ENCODE results near the gene THSD8.

Gene THSD8

DNA sequence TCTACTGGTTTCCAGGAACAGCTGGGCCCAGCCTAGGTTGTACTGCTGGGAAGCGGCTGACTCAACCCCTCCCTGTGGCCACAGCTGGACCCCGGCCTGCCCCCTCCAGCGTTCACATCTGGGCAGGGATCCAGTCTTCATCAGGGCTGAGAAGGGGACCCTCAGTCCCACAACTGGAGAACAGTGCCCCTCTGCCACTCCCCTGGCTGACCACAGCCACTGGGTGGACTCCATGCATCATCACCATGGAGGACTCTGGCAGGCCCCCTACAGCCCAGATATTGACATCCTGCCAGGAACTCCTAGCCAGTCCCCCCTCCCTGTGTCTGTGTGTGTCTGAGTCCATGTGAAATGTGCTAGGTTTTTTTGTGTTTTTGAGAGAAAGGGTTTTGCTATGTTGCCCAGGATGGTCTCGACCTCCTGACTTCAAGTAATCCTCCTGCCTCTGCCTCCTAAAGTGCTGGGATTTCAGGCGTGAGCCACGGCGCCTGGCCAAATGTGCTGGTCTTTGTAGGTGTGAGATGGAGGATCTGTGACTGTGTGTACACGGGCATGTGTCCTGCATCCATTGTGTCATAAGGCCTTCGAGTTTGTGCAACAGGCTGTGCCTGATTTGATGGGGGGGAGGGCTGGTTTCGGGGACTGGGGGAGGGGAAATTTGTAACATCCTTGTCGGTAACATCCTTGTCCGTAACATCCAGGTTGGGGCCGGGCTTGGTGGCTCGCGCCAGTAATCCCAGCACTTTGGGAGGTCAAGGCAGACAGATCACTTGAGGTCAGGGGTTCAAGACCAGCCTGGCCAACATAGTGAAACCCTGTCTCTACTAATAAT, 22.5 kb upstream of the THSD8 start:
- peak; percentile 22 for DNase-seq

DNA sequence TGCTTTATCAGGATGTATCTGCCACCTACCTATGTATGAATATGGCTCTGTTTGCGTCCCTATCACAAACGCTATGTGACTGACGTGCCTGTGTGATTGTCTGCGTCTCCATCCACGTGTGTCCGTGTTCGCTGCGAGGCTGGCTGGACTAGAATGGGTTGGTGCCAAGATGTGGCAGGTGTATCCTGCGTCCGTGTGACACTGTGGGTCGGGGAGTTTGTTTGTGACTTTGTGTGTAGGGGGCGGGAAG, 19.8 kb upstream of the THSD8 start:
- peak; percentile 85 for DNase-seq

DNA sequence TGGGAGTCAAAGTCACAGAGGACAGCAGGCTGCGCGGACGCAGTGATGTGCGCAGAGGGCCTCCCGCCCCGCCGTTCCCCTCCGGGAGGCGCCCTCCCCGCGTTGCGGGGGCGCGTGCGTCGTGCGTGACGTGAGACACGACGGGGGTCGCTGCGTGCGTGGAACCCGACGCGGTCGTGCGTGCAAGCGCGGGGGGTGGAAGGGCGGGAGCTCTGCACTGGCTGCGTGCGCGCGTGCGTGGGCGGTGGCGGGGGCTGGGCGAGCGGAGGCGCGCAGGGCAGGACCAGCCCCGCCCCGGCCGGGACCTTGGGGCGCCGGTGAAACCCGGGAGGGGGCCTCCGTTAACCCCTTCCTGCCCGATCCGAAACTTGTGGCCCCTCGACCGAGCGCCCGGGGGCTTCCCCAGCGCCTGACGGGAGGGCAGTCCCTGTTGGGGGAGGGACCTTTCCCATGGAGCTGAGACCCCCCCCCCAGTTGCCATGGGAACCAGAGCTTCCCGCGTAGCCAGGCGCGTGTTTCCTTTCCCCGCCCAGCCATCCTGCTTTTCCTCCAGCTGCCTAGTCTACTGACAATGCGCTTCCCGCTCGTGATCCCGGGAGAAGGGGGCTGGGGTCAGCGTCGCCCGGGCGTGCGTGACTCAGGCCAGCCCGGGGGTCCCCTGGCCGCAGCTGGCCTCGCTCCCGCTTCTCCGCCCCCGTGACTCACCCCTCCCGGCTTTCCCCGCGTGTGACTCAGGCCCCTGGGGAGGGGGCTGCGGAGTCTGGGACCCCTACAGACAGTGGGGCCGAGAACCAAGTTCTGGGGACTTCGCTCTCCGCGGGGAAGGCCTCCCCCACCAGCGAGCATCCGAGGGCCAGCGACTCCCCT, 19.2 kb upstream of the THSD8 start:
- DNase-seq: peak; percentile 86

DNA sequence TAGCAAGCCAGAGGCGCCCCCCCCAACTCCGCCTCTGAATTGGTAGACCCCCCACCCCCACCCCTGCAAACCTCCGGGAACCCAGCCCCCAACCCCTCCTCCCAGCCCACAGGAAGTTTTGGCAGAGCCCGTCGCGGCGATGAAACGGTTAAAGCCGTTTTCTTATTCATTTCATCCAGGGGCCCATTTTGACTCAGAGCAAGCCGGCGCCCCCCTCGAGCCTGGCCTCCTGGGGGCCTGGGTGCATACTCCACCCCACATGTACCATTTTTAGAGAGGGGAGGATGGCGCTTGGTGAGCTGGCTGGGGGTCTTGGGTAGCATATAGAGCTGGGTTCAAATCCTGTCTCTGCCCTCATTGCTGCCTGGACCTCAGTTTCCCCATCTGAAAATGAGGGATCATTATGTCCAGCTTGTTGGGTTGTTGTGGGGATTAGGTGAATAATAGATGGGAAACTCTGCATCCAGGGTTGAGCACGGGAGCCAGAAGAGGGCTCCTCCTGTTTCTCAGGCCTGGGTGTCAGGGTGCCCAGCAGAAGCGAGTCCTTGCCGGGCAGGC, 18.5 kb upstream of the THSD8 start:
- no peak for DNase-seq

DNA sequence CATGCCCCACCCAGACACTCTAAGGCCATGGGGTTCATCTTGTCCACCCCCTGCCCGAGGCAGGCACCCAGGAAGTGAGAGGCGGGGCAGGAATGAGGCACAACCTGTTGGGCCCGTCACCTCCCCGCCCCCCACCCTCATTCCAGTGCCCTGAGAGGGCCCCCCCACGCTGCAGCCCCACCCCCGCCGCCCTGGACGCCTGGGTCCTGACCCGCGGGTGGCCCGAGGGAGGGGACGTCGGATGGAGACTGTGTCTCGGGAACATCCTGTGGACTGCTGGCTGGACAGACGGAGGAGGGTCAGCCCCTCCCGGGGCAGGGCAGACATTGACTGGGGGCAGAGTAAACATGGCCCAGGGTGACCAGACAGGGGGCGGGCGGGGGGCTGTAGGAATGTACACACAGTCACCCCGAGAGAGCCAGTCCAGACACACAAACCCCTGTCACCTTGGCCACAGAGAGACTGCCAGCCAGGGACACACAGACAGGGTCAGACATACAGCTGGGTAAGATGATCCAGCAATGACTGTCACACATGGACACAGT, 17.9 kb upstream of the THSD8 start:
- DNase-seq: peak; percentile 29

DNA sequence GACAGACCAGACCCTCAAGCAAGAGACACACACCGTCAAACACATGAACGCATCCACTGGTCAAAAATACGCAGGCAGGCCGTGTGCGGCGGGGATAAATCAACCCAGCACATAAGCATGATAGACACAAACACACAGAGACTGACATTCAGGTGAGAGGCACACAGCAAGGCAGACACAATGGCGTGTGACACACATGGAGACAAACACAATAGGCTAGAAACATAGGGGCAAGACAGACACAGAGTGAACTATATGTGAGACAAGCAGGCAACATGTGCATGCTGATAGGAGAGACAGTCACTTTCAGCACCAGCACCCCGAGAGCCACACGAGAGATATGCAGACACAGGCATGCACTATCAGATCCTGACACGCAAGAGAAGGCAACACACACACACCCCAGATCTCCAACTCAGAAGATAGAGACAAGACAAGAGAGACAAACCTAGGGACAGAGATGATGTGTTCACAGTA, 17.4 kb upstream of the THSD8 start:
- DNase-seq: no peak

DNA sequence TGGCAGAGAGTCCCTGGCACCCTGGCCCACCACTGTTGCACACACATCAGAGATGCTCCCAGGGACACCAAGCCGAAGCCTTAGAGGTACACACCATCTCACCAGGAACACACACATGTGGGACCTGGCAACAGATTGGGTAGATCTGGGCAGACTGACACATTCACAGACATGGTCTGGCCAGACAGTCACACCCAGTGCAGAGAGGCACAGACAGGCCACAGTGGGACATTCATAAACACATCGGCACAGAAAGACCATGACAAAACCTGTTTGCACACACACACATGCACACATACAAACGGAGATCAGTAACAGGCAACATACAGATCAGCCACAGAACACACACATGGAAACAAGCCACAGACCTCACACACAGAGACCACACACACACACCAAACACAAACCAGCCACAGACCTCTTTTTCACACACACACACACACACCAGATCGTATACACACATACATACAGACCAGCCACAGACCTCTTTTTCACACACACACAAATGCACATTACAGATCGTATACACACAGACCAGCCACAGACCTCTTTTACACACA, 16.9 kb upstream of the THSD8 start:
- no peak for DNase-seq

DNA sequence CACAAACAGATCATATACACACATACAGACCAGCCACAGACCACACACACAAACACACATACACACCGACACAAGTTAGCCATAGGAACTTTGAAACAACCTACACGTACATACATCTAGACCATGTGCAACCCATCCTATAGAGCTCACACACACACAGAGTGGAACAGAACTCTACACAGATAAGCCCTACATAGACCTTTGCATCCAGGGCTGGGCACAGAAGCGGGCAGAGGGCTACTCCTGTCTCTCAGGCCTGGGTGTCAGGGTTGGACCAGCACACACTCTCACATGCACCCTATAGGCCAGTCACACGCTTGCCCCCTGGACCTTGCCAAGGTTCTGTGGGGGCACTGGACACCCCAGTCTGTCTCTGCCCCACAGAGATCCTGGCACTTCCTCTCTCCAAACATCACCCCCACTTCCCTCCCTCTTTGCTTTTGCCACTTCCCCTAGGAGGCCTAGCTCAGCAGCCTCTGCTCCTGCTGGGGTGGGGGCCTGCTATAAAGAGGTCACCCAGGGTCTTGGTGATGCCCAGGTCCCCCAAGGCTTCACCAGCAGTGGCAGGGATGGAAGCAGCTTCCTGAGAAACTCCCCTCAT, 16.3 kb upstream of the THSD8 start:
- DNase-seq: no peak

DNA sequence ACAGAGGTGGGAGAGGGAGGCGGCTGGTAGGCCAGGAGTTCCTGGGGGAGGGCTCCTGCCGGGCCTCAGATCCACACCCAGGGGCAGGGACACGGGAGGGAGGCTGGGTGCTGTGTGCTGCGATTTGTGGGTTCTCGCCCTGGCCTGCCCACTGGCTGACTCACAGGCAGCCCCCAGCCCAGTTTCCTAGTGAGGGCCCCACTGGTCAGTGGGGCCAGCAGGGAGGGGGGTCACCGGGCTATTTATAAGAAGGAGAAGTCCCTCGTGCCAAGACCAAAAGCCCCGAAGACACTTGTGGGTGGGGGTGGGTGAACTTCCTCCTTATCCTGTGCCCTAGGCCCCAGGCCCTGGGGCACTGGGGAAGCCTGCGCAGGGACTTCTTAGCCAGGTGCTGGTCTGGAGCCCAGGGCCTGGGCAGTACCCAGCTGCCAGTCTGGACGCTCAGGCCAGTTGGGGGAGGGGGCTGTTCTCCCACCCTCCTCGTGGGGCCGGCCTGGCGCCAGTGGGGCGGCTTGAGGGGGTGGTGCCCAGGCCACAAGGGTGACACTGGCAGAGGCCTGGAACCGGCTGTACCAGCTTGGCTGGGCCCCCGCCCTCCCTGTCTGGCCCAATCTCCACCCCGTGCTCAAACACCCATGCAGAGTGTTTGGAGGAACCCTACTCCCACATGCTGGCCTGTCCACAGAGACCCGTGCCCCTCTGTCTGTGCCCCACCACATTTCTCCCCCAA, 15.6 kb upstream of the THSD8 start:
- DNase-seq: no peak

DNA sequence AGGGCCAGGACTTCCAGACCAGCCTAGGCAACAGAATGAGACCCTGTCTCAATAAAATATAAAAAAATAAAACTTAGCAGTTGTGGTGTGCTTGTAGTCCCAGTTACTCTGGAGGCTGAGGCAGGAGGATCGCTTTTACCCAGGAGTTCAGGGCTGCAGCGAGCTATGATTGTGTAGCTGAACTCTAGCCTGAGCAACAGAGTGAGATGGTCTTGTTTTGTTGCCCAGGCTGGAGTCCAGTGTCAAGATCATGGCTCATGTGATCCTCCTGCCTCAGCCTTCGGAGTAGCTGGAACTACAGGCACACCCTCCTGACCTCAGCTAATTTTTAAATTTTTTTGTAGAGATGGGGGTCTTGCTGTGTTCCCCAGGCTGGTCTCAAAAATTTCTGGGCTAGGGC, 14.9 kb upstream of the THSD8 start:
- DNase-seq: no peak

DNA sequence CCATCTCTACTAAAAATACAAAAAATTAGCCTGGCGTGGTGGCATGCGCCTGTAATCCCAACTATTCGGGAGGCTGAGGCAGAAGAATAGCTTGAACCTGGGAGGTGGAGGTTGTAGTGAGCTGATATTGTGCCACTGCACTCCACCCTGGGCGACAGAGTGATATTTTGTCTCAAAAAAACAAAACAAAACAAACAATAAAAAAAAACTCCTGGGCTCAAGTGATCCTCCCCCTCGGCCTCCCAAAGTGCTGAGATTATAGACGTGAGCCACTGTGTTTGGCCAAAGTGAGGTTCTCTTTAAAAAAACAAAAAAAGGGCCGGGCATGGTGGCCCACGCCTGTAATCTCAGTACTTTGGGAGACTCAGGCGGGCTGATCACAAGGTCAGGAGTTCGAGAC, 14.4 kb upstream of the THSD8 start:
- DNase-seq: no peak

DNA sequence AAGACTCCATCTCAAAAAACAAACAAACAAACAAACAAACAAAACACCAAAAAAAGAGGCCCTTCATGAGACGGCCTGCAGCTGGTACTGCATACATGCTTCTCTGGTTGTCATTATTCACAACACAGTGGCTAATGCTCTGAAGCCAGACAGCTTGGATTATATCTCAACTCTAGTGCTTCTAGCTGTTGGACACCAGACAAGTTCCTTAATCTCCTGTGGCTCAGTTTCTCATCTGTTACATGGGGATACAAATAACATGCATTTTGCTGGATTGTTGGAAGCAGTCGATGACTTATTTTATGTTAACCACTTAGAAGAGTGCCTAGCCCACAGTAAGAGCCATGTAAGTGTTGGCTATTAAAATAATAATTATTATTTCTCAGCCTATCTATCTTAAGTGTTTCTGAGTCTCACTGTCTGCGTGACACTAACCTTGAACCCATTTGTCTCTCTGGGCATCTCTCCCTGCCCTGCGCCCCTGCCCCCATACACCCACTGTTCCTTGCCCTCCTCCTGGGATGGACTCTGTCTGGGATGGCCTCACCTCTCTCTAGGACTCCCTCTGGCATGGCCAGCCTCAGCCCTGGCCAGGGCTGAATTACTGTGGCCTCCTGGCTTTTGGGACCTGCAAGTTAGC, 13.7 kb upstream of the THSD8 start:
- no peak for DNase-seq

DNA sequence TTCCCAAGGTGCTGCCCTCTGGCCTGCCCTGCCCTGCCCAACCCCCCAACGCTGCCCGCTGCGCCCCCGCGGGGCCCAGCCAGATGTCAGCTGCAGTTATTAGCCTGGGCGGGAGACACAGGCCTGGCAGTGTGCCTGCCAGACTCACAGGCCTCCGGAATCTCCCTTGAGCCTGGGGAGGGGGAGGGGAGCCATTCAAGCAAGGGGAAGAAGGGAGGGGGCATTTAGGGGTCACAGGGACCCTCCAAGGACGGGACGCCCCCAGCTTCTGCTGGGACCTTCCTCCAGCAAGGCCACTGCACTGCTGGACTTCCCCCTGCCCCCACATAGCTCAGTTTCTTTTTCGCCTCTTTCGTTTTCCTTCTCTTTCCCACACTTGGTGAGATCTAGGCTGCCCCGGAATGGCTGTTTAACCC, 13.2 kb upstream of the THSD8 start:
- peak; percentile 67 for DNase-seq

DNA sequence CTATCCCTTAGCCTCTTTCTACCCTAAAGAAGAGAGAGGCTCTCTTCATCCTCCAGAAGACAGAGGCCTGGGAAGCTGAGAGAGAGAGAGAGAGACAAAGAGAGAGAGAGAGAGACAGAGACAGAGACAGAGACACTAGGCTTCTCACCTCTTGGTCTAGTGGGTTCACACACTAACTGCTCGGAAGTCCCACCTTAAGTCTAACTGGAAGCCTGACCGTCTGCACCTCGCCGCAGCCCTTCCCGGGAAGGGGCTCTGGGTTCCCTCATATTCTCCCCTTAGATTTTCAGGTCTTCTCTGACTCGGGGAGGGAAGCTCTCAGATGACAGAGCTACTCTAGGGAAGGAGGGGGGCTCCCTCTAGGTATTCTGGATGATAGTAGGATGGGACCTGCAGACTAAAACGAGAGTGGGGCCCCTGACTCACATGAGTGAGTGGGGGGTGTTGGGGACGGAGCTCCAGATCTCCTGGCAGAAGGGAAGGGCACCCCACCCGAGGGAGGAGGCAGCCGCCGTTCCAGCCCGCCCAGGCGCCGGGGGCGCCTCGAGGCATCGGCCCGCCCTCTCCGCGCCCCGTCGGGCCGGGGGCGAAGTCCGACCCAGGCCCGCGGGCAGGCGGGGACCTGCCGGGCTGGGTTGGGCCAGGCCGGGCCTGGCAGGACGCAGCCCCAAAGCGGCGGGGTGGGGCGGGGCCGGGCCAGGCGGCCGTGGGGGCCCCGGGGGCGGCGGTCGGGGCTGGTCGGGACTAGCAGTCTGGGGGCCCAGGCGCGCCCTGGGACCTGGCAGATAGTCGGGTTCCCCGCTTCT, 12.6 kb upstream of the THSD8 start:
- DNase-seq: peak; percentile 77

DNA sequence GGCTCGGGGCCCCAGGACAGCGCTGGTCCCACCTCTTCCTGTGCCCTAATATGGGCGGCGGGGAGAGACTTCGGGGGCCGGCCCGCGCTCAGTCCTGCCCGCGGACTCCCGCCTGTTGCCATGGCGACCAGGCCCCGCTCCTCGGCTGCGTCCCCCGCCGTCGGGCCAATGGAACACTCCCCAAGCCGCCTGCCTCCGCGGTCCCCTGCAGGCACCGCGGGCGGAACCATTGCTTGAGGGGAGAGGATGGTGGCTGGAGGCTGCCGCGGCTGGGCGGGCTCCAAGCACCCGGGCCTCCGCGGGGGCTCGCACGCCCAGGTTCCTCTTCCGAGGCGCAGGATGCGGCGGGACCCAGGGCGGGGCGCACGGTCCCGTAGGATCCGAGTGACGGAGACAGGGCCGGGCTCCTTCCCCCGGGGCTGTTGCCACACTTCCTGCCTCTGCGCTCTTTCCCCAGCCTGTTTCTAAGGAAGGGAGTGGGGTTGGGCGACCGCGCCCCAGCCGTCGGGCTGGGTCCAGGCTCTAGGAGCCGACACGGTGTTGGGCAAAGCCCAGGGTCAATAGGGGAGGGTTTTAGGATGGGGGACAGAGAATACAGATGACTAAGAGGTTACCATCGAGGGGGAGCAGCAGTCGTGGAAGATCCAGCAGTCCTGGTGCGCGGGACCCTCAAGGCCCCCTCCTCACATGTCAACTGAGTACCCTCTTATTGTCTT, 11.8 kb upstream of the THSD8 start:
- DNase-seq: peak; percentile 98

DNA sequence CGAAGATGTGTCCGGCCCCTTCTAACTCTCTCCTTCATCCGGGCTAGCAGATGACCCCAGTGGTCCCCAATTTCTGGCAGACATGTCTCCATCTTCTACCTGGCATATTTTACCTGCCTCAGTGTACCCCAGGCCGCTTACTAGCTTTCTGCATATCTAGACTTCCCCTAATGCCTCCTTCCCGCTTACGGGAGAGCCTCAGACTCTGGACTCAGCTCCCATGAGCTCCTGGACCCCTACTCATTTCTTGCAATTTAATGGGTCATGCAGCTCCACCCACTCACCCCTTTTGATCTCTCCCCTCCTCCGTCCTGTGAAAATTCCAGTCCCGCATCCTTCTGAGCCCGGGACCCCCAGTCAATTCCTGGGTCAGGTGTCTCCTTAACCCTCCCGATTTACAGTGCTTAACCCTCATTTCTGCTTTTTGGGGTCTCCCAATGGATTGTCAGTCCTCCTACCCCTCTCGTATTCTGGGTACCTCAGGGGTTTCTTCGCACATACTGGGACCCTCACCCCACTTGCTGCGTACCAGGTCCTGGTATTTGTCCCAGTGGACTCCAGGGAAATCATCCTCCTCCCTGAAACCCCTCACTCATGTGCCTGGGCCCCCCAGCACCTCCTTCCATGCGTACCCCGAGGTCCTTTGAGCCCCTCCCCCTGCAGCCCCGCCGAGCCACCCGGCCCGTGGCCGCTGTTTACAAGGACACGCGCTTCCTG, 11.1 kb upstream of the THSD8 start:
- peak; percentile 44 for DNase-seq

DNA sequence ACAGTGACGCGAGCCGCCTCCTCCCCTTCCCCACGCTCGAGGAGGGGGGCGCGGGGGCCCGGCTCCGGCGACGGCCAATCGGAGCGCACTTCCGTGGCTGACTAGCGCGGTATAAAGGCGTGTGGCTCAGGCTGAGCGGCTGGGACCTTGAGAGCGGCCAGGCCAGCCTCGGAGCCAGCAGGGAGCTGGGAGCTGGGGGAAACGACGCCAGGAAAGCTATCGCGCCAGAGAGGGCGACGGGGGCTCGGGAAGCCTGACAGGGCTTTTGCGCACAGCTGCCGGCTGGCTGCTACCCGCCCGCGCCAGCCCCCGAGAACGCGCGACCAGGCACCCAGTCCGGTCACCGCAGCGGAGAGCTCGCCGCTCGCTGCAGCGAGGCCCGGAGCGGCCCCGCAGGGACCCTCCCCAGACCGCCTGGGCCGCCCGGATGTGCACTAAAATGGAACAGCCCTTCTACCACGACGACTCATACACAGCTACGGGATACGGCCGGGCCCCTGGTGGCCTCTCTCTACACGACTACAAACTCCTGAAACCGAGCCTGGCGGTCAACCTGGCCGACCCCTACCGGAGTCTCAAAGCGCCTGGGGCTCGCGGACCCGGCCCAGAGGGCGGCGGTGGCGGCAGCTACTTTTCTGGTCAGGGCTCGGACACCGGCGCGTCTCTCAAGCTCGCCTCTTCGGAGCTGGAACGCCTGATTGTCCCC, 10.4 kb upstream of the THSD8 start, which contains the start of gene JUNB:
JUNB (plus strand) TSS at position 142 of the 706 bp plus-strand sequence; CDS start at position 428, 286 bp downstream.
- peak; percentile 96 for DNase-seq

DNA sequence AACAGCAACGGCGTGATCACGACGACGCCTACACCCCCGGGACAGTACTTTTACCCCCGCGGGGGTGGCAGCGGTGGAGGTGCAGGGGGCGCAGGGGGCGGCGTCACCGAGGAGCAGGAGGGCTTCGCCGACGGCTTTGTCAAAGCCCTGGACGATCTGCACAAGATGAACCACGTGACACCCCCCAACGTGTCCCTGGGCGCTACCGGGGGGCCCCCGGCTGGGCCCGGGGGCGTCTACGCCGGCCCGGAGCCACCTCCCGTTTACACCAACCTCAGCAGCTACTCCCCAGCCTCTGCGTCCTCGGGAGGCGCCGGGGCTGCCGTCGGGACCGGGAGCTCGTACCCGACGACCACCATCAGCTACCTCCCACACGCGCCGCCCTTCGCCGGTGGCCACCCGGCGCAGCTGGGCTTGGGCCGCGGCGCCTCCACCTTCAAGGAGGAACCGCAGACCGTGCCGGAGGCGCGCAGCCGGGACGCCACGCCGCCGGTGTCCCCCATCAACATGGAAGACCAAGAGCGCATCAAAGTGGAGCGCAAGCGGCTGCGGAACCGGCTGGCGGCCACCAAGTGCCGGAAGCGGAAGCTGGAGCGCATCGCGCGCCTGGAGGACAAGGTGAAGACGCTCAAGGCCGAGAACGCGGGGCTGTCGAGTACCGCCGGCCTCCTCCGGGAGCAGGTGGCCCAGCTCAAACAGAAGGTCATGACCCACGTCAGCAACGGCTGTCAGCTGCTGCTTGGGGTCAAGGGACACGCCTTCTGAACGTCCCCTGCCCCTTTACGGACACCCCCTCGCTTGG, 9.6 kb upstream of the THSD8 start:
- DNase-seq: peak; percentile 91

All from DMS53 (cell line).